A204.1 (cell line): Measurements from ENCODE around the gene RERE.

Source experiments
- FAIRE-seq: peaks from 2 replicates; lab custom pipeline; 2012; peaks lifted over from hg19 to GRCh38; lab: Jason Lieb, UNC

Gene RERE

GRCh38 chr1:8817412-8818324 is at the start of gene RERE:
Gene RERE, minus strand, starts transcription at chr1:8817640.
- peak; percentile 60 for FAIRE-seq

- no peak for FAIRE-seq
These were observed 49.5 kb upstream of the RERE start for GRCh38 chr1:8866792-8867415.

DNA sequence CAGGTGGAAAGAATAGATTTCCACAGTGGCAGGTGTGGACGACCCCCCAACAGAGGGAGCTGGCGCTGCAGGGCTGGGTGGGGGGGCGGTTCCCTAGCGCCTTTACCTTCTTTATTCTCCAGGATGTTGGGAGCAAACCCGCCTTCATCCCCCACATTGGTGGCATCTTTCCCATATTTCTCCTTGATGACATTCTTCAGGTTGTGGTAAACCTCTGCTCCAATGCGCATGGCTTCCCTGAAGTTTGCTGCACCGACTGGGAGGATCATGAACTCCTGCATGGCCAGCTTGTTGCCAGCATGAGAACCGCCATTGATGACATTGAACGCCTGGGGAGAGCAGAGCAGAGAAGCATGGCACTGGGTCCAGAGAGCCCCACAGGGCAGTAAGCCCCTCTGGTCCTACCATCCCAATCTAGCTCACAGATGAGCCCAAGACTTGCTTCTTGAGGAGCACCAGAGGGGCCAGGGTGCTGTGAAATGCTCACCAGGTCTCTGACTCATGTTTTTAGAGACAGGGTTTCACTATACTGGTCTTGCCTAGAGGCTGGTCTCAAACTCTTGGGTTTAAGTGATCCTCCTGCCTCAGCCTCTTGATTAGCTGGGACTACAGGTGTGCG is 48.8 kb upstream of the RERE start:
- no peak for FAIRE-seq

GRCh38 chr1:8864713-8865344 is 47.4 kb upstream of the RERE start:
- FAIRE-seq: no peak

- no peak for FAIRE-seq
These were observed 46.4 kb upstream of the RERE start for GRCh38 chr1:8863794-8864233.

GRCh38 chr1:8863138-8863537 is 45.7 kb upstream of the RERE start:
- no peak for FAIRE-seq

GRCh38 chr1:8862528-8862927 is 45.1 kb upstream of the RERE start:
- no peak for FAIRE-seq

DNA sequence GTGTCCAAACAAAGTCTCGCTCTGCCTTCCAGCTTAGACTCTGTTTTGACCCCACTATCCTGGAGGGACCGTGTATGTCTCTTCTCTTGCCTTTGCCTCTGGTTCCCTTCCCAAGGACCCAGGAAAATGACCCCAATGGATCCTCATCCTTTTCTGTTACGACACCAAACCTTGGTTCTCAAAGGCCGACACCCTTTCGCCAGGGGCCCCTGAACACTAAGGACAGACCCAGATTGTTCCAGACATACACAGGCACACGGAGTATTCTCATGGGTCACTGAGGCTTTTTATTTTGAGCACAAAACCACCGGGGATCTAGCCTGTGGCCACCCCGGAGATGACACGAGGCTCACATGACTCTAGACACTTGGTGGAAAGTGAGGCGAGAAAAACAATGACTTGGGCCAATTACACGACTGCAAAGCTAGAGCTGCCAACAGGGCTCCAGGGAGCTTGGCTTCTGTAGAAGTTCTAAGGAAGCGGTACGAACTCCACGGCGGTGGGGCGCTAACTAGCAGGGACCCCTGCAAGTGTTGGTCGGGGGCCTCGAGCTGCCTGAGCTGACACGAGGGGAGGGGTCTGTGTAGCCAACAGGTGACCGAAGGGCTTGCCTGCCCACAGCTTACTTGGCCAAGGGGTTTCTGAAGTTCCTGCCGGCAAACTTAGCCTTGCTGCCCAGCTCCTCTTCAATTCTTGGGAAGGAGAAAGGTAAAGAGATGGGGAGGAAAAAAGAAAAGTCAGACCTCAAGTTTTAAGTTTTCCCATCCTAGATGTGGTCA is 43.5 kb upstream of the RERE start:
- FAIRE-seq: no peak

GRCh38 chr1:8858888-8859706 is 41.7 kb upstream of the RERE start:
- peak; percentile 37 for FAIRE-seq

GRCh38 chr1:8858112-8858668 is 40.8 kb upstream of the RERE start:
- no peak for FAIRE-seq

DNA sequence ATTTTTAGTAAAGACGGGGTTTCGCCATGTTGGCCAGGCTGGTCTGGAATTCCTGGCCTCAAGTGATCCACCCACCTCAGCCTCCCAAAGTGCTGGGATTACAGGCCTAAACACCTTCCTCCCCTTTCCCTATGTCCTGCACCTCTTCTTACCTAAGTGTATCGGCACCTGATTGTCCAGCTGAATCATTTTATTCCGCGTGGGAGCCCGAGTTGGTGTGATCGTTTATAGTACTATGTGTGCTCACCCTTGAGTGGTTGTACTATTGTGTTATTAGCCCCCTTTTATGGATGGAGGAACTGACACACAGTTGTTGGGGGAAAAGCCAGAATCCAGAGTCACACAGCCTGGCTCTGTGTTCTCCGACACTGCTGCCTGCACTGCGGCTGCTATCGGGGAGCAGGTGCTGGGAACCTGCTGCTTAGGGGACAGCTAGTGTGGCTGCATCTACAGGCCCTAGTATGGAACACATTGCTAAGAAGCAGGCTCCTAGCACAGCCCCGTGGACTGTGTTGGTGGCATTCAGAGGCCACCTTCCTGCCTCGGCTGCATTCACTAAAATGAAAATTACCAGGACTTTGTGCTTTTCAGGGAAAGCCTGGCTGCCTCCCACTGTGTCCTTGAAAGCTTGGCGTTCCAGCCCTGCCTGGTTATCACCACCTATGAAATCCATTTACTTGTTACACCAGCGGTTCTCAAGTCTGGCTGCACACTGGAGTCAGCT is 39.4 kb upstream of the RERE start:
- no peak for FAIRE-seq

DNA sequence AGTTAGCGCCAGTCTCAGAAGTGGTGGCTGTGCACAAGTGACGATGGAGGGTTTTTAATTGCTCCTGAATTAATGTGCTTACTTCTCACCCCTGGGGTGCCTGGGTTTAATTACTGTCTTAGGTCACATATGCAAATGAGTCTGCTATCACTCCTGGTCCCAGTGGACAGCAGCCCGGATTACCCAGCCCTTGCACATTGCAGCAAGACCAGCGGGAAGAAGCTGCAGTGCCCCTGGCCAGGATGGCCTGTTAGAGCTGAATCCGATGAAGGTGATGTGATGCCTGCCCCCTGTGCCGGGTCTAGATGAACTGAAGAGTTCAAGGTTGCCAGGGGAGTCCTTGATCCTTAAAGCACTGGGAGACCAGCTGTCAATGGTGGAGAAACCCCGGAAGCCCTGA is 36.8 kb upstream of the RERE start:
- FAIRE-seq: no peak

DNA sequence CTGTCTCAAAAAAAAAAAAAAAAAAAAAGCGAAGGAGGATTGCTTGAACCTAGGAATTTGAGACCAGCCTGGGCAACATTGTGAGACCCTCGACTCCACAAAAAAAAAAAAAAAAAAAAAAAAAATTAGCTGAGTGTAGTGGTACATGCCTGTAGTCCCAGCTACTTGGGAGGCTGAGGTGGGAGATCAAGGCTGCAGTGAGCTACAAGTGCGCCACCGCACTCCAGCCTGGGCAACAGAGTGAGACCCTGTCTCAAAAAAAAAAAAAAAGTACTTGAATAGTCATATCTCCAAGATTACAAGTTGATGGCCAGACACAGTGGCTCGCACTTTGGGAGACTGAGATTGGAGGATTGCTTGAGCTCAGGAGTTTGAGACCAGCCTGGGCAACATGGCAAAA is 33.6 kb upstream of the RERE start:
- no peak for FAIRE-seq

GRCh38 chr1:8848663-8849386 is 31.4 kb upstream of the RERE start:
- no peak for FAIRE-seq

DNA sequence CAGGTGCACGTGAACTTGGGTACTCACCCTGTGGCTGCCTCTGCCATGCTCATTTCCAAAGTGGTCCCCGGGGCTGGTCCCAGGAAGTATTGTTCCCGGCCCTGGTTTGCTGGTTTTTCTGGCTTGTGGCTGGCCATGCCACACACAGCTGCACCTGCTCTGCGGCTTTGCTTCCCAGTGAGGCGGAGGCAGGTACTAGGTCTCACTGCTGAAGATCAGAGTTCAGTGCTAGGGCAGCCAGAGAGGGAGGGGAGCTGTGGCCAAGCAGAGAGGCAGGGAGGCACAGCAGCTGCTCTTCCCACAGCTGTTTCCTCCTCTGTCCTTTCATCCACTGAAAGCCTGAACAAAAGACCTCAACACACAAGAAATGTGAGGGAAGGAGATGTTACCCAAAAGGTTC is 30.6 kb upstream of the RERE start:
- no peak for FAIRE-seq

GRCh38 chr1:8846263-8846662 is 28.8 kb upstream of the RERE start:
- no peak for FAIRE-seq

DNA sequence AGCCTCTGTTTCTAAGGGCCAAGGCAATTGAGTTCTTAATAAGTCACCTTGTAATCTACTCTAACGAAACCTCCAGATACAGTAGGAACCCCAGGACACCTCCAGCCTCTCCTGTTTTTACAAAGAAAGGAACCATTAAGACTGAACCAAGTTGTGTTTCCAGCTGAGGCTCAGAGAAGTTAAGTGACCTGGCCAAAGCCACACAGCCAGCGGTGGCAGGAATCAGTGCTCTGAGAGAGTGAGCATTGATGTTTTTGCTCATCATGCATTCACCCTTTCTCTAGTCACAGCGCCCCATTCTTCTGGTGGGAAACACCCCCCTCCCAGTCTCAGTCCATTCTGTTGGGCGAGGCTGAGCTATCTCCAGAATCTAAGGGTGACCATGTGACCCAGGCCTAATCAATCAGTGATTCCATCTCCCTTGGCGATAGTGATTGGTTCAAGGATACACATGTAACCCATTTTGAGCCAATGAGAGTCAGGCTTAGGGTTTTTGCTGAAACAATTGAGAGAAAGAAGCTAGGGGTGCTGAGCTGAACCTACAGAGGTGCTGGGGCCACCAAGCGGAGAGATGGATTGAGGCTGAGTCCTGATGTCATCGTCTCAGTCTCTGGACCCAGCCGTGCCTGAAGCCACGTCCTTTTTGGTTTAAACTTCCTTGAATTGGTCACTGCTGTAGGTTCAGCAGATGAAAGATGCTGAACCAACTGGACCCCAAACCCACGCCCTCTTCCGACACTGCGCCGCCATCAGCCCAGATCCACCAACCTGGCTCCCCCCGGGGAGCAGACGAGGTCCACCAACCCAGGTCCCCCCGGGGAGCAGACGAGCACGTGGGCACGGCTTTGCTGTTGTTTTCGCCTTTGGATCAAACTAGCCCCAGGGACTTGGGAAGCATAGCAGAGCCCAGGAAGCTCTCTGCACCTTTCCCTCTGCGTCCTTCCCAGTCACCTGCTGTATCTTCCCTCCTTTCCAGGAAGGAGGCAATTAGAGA is 28.0 kb upstream of the RERE start:
- FAIRE-seq: no peak

DNA sequence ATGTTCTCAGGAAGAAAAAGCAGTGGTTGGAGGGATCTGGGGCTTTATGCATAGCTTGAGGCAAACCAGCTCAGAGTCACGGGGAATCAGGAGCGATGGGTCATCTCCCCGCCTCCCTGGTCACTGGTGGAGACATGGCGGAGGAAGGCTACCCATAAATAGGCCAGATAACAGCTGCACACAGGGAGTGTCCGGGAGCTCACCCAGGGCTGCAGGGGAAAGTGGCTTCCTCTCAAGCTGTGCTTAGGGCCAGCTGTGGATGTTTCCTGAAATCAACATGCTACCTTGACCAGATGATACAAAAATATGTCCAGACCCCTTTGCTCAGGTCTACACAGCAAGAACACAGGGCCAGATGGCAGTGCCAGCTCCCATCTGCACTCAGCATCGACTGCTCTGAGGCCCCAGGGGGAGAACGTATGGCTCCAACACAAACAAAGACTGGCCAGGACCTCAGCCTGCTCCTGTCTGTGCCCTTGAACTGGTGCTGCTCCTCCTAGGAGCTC is 27.1 kb upstream of the RERE start:
- FAIRE-seq: no peak
